ENCODE measurements around the gene NWD2. TPM values are rescaled to one million over a fixed set of nuclear protein-coding genes. Genes with fewer than 3 reads are reported as not detected.

NWD2 gene
- total RNA-seq, 1 donor from 2014 or later = 0.36 TPM

- no peak for DNase-seq (ENCODE audit: low spot score)
Observed at GRCh38 chr4:37440501-37440900, 196.0 kb downstream of the NWD2 start.

GRCh38 chr4:37441231-37442061 is 196.9 kb downstream of the NWD2 start:
- no peak for DNase-seq (ENCODE audit: low spot score)

- no peak for DNase-seq (ENCODE audit: low spot score)
Observed at GRCh38 chr4:37442062-37442323, 197.4 kb downstream of the NWD2 start.

GRCh38 chr4:37443137-37443536 is 198.6 kb downstream of the NWD2 start:
- no peak for DNase-seq (ENCODE audit: low spot score)

- no peak for DNase-seq (ENCODE audit: low spot score)
Observed at GRCh38 chr4:37445023-37445422, 200.5 kb downstream of the NWD2 start.

- no peak for DNase-seq (ENCODE audit: low spot score)
Observed at GRCh38 chr4:37446016-37446415, 201.5 kb downstream of the NWD2 start.

- no peak for DNase-seq (ENCODE audit: low spot score)
Observed at GRCh38 chr4:37447886-37448285, 203.3 kb downstream of the NWD2 start.

- no peak for DNase-seq (ENCODE audit: low spot score)
Observed at GRCh38 chr4:37450309-37450708, 205.8 kb downstream of the NWD2 start.

GRCh38 chr4:37450911-37451310 is 206.4 kb downstream of the NWD2 start:
- no peak for DNase-seq (ENCODE audit: low spot score)

- no peak for DNase-seq (ENCODE audit: low spot score)
Observed at GRCh38 chr4:37451656-37452055, 207.1 kb downstream of the NWD2 start.

GRCh38 chr4:37452952-37453280 is 208.4 kb downstream of the NWD2 start:
- peak; percentile 71 for DNase-seq (ENCODE audit: low spot score)

- DNase-seq (ENCODE audit: low spot score) = peak; percentile 61
Observed at GRCh38 chr4:37453281-37453998, 208.9 kb downstream of the NWD2 start.

GRCh38 chr4:37453999-37454800 is 209.7 kb downstream of the NWD2 start:
- no peak for DNase-seq (ENCODE audit: low spot score)

- DNase-seq (ENCODE audit: low spot score) = no peak
Observed at GRCh38 chr4:37455301-37456131, 211.0 kb downstream of the NWD2 start.

GRCh38 chr4:37461801-37462200 is 217.3 kb downstream of the NWD2 start:
- no peak for DNase-seq (ENCODE audit: low spot score)

GRCh38 chr4:37463033-37463856 is 218.7 kb downstream of the NWD2 start:
- DNase-seq (ENCODE audit: low spot score) = no peak

- DNase-seq (ENCODE audit: low spot score) = no peak
Observed at GRCh38 chr4:37464373-37465128, 220.0 kb downstream of the NWD2 start.

- no peak for DNase-seq (ENCODE audit: low spot score)
Observed at GRCh38 chr4:37465296-37465695, 220.8 kb downstream of the NWD2 start.

- DNase-seq (ENCODE audit: low spot score) = no peak
Observed at GRCh38 chr4:37465845-37466244, 221.3 kb downstream of the NWD2 start.

- DNase-seq (ENCODE audit: low spot score) = no peak
Observed at GRCh38 chr4:37467223-37467622, 222.7 kb downstream of the NWD2 start.

All from ureter (tissue), 1 donor.